NCI-H2081 (cell line): ENCODE data around the gene DGCR8.

Experiments used
- DNase-seq, 2 experiments: peaks; one replicate each; lab custom pipeline; 2025; lab: John Stamatoyannopoulos, UW

Gene DGCR8

DNA sequence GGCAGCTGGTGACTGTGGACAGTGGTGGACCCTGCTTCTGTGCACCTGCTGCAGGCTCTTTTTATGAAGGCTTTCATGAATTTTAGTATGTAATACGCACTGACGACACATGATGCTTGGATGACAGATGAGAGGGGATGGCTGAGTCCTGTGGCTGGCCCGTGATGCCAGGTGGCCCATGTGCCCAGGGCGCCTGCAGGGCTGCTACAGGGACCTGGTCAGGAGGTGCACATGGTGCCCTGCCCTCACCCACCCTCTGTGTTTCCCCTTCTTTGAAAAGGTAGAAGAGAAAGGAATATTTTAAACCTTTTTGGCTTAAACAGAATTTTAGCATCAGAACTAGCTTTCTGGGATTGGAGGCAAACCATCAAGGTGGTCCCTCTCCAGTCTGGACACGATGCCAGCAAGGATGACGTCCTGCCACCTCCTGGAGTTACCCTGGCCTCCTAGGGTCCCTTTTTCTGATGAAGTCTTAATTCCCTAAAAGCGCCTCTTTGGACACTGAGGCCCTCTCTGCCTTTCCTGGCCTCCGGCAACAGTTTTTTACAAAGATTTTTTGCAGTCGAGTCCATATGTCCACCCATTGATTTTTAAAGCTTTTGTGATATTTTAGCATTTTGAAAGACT is 30.4 kb downstream of the DGCR8 start:
- DNase-seq = no peak

GRCh38 chr22:20111045-20111688 is 31.1 kb downstream of the DGCR8 start:
- peak in 1 of 2 experiments; percentile 37 for DNase-seq

DNA sequence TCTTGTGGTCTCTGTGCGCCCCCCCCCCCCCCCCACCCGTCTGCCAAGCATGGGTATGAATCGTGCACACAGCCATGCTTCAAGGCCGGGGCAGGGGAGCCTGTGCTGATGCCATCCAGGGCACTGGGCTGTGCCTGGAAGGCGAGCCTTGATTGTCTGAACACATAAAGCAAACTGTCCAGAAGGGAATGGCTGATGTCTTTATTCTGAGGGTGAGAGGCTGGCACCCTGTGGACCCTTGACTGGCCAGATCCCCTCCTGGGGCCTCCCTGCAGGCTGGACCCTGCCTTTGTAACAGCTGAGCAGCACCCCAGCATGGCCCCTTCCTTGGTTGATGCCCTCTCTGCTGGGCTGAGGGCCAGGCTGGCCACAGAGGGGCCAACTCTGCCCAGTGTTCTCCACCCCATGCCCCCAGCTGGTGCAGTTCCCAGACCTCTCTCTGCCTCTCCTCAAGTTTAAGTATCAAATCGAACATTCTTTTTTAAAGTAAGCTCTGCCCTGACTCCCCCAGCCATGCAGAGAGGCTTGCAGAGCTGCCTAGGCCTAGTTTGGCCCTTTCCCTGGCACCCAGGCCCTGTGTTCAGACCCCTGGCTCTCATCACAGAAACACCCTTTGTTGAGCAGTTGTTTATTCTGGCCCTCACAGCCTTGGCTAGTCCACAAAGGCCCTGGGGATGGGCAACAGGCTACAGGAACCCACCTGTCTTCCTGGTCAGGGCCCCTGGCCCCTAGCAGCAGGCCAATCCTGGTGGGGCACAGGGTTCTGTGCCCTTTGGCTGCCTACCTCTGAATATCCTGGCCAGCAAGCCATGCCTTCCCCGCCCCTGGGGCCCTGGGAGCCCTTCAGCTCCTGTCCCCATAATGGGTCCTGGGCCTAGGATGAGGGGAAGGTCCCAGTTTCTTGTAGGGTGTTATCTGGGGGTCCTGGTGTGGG is 31.9 kb downstream of the DGCR8 start:
- DNase-seq = no peak

GRCh38 chr22:20112623-20113511 is 32.8 kb downstream of the DGCR8 start:
- DNase-seq = no peak

- DNase-seq = no peak
Observed at GRCh38 chr22:20113551-20114310, 33.7 kb downstream of the DGCR8 start.

DNA sequence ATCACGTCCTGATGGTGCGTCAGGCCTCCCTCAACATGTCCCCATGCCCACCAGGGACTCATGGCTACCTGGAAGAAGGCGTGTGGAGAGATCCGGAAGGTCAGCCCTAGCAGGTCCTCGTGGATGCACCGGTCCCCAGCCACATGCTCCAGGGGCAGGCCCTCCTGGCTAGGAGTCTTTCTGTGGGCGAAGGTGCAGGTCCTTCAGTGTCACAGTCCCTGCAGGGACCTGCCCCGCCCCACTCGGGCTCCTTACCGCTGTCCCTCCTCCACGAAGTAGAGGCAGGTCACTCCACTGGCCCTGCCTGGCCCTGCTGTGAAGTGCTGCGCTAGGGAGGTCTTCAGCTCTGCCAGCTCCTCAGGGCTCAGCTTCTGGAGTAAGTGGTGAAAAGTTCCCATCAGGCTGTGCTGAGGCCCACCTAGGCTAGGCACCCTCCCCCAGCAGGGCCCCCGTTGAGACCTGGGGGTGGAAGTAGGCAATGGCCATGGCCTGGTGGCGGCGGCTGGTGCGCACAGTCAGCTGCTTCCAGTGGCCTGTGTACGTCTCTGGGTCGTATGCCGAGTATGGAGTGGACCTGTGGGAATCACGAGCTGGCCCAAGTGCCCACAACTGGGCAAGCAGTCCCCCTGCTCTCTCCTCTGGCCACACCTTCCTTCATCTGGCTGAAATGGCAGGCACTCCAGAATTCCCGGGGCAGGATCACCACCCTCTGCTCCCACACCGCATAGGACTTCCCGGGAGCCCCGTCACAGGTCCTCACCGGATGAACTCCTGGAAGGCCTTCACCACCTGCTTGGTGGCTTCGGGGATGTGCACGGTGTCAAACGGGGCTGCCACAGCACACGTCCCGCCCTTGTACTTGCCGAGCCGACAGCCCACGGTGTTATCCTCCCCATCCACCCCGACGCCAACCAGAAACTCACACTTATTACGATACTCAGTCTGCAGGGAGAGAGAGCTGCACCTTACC is 34.8 kb downstream of the DGCR8 start:
- no peak for DNase-seq

DNA sequence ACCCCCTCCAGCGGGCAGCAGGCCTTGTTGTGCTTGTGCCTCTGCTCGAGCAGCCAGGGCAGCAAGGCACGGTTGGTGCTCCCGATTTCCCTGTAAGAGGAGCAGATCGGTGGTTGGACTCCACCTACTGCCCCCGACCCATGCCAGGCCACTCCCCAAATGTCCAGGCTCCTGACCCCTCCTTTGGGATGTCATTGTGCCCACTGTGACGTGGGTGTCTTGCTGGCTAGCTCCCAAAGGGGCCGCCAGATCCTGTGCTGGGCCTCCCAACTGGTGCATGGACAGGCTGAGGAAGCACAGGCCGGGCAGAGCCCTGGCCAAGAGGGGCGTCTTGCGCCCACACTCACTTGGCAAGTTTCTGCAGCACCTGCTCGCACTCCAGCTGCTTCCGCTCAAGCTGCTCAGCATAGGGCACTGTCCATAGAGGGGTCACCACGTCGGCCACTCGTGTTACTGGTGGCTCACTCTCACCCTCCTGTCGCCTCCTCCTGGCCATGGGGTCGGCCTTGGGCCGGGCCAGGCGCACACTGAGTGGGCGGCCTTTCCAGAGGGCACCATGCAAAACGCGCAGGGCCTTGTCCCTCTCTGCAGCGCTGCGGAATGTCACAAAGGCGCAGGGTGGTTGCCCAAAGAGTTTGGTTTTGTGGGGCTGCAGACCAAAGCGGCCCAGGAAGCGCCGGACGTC is 35.8 kb downstream of the DGCR8 start, which contains the start of gene RANBP1:
Gene RANBP1, plus strand, starts transcription at position 414 of the 685 bp plus-strand sequence. Its CDS starts 81 bp downstream, at position 495.
- no peak for DNase-seq

- no peak for DNase-seq
Observed at GRCh38 chr22:20116376-20116950, 36.4 kb downstream of the DGCR8 start.

GRCh38 chr22:20116951-20117632 is 37.1 kb downstream of the DGCR8 start, which contains the start of gene TRMT2A:
TSS of gene TRMT2A (minus strand) at chr22:20117226. CDS start at chr22:20116906, 320 bp downstream.
- DNase-seq = peak; percentile 91 to 96

DNA sequence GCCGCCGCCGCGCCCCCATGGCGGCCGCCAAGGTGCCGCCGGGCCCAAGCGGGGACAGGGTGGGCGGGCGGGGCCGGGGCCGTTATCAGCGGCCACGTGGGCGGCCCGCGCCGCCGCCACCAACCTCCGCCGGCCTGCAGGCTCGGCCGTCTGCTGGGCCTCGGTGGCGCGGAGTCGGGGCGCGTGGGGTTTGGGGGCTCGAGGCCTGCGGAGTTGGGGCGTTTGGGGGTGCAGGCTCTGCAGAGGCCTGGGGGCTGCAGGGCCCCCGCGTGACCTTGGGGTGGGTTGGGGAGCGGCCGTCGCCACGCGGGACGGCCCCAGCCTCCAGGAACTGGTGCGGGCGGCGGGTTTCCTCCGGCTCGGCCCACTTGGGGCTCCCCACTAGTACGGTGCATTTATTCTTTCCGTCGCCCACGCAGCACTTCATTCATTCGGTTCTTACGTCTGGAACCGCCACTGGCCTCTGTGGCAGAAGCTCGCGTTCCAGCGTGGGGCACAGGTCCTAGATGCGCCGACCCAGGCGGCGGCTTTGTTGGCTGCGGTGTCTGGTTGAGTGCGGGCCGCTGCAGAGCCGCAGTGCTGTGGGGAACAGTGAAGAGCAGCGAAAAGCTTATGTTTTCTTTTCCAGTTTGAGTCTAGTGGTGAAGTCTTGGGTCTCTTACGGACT is 37.7 kb downstream of the DGCR8 start:
- no peak for DNase-seq

- no peak for DNase-seq
Observed at GRCh38 chr22:20118300-20119020, 38.4 kb downstream of the DGCR8 start.

DNA sequence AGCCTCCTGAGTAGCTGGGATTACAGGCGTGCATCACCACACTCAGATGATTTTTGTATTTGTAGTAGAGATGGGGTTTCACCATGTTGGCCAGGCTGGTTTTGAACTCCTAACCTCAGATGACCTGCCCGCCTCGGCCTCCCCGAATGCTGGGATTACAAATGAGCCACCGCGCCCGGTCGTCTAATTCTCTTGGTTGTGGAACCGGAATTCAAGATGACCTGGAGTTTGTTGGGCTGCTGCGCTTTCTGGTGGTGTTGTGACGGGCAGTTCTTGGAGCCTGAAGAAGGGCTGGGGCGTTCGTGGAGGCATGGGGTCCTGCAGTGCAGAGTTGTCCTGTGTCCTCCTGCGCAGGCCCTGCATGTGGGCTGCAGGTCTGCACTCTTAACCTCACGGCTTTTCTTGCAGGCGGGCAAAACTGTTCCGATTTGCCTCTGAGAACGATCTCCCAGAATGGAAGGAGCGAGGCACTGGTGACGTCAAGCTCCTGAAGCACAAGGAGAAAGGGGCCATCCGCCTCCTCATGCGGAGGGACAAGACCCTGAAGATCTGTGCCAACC is 41.9 kb downstream of the DGCR8 start:
- no peak for DNase-seq

GRCh38 chr22:20123366-20124082 is 43.5 kb downstream of the DGCR8 start:
- DNase-seq = no peak

GRCh38 chr22:20124083-20124787 is 44.2 kb downstream of the DGCR8 start:
- DNase-seq = no peak
